ENCODE results near the gene USP54.

DNA sequence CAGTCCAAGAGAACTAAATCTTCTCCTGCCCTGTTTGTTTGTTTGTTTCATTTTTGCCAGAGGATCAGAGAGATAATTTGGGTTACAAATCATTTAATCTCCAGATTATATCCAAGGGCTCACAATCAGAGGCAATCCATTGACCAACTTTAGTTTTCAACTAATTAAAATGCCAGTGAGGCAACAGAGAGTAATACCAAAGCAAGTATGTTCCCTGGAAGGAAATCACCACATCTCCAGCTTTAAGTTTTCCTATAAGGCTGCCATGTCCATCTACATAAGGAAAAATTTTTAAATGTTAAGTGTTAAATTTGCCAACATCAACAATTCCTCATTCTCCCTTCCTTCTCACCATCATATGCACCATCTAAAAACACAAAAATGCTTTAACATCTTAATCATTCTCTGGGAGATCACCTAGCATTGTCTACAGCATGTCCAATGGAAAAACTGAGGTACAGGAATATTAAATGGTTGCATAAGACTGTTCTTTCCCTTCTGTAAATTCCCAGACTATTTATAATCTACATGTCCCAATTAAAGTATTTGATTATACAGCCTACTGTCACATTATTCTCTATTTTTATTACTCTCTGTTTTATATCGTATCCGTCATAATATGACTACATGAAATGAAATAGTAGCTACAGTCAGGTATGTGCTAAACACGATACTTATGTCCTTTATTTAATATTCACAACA is 14.1 kb downstream of the USP54 start:
- no peak for TF ChIP-seq POLR2AphosphoS5 (IDR thresholded peaks at IDR 0.05; ENCODE audit: insufficient read depth, low read depth, low read length)
- TF ChIP-seq, protein P1, sequence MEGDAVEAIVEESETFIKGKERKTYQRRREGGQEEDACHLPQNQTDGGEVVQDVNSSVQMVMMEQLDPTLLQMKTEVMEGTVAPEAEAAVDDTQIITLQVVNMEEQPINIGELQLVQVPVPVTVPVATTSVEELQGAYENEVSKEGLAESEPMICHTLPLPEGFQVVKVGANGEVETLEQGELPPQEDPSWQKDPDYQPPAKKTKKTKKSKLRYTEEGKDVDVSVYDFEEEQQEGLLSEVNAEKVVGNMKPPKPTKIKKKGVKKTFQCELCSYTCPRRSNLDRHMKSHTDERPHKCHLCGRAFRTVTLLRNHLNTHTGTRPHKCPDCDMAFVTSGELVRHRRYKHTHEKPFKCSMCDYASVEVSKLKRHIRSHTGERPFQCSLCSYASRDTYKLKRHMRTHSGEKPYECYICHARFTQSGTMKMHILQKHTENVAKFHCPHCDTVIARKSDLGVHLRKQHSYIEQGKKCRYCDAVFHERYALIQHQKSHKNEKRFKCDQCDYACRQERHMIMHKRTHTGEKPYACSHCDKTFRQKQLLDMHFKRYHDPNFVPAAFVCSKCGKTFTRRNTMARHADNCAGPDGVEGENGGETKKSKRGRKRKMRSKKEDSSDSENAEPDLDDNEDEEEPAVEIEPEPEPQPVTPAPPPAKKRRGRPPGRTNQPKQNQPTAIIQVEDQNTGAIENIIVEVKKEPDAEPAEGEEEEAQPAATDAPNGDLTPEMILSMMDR (IDR thresholded peaks at IDR 0.05; ENCODE audit: extremely low read depth in 1 of 2, insufficient read depth in 1 of 2, low read depth in 1 of 2, low read length in 2 of 2) = no peak
- no peak for TF ChIP-seq EZH2 (IDR thresholded peaks at IDR 0.05; ENCODE audit: borderline replicate concordance, low read depth, low read length, severe bottlenecking)
- no peak for TF ChIP-seq POLR2A (IDR thresholded peaks at IDR 0.05; ENCODE audit: low read depth, low read length)
- TF ChIP-seq MYC (IDR thresholded peaks at IDR 0.05; ENCODE audit: low read depth, low read length) = no peak
- no peak for TF ChIP-seq GATA2 (IDR thresholded peaks at IDR 0.05; ENCODE audit: insufficient read depth, insufficient read length, low read depth, low read length)

Data from endothelial cell of umbilical vein (primary cell).